T follicular helper cell (primary cell): ENCODE measurements around the gene PLPP7.

ENCODE experiments used
- DNase-seq: peaks from one replicate; pipeline ENCODE4 v3.0.0-alpha.2; 2020; ENCODE audit warnings: low read depth

The PLPP7 gene

GRCh38 chr9:131303381-131304321 lies 14.1 kb downstream of the PLPP7 start:
- DNase-seq: no peak

GRCh38 chr9:131304676-131305355 lies 15.3 kb downstream of the PLPP7 start:
- DNase-seq: no peak

DNA sequence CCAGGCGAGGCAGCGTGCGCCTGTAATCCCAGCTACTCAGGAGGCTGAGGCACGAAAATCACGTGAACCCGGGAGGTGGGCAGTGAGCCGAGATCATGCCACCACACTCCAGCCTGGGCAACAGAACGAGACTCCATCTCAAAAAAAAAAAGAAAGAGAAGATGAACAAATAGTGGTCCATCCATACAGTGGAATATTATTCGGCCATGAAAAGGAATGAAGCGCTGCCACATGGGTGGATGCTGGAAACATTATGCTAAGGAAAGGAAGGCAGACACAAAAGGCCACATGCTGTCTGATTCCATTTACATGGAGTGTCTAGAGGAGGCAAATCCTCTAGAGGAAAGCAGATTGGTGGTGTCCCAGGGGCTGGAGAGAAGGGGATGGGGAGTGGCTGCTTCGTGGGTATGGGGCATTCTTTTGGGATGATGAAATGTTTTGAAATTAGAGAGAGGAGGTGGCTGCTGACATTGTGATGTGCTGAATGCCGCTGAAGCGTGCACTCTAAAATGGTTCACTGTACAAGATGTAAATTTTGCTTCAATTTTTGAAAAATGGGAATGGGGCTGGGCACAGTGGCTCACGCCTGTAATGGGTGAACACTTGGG lies 17.0 kb downstream of the PLPP7 start:
- DNase-seq: no peak

DNA sequence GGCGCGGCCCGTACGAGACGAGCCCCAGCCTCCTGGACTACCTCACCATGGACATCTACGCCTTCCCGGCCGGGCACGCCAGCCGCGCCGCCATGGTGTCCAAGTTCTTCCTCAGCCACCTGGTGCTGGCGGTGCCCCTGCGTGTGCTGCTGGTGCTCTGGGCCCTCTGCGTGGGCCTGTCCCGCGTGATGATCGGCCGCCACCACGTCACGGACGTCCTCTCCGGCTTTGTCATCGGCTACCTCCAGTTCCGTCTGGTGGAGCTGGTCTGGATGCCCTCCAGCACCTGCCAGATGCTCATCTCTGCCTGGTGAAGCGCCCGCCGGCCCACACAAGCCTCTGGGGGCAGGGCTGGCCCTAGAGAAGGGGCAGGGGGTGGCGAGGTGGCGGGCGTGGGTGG lies 18.5 kb downstream of the PLPP7 start:
- DNase-seq: no peak

DNA sequence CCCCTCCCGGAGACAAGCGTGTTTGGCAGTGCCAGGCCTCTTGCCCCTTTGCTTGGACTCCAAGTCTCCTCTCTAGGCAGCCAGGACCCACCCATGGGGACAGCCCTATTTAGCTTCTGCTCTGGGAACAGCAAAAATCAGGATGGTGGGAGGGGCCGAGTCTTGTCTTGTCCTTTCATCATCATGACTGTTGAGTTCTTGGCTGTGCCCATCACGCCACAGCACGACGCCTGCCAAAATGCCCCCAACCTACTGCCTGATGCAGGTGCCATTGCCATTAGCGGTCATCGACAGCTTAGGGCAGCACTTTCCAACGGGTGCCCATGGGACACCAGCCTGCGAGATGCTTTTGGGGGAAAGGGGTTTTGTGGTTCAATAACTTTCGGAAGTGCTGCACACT lies 18.9 kb downstream of the PLPP7 start:
- no peak for DNase-seq

DNA sequence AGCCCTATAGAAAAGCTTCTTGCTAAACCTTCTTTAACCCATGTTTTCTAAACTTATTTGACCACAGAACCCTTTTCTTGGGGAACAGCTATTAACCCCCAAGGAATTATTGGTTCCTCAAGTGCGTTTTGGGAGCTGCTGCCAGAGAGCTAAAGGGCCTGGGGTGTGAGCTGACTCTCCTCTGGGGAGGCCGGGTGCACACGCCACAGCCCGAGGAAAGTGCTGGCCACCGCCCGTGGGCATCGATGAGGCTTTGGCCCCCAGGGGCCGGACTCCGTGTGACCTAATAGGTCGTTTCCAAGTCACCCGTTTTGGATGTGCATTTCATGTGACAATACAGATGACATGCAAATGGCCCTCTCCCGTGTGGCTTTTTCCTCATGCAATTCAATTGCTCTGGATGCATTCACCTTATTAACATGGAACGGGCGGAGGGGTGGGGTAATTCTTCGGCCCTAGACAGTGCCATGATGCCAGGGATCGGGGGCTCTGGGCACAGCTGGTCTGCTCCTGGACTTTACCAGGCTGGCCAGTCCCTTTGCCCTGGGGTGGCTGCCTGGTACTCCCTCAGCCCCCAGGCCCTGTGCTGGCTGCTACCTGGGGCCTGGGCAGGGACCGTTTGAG lies 19.5 kb downstream of the PLPP7 start:
- DNase-seq: no peak

GRCh38 chr9:131309530-131310276 lies 20.2 kb downstream of the PLPP7 start:
- DNase-seq: no peak

DNA sequence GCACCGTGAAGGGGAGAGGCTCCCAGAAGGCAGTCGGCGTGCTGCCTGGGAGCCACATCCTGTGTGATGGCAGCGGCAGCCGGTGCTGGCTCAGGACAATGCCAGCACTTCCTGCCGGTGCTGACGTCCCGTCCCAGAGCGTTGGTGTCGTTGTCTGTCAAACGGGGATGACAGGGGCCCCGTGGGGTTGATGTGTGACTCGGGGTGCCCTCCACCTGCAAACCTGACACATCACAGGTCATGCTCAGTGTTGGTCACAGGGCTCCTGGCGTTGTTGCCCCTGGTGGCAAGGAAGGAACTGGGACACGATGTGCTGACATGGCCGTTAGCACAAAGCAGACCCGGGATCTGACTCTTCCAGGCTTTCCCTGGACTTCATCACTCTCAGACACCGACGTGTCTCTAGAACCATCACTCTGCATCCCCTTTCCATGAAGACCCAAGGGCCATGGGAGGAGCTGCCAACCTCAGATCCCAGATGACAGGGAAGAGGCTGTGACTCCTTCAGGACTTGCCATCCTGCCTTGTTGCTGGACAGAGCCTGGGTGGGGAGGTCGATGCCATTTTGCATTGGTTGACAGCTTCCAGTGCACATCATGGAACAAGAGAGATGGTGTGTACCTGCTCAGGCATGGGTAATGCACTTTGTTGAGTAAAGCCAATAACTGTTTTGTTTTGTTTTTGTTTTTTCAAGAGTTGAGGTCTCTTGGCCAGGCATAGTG lies 21.5 kb downstream of the PLPP7 start:
- peak; percentile 60 for DNase-seq

DNA sequence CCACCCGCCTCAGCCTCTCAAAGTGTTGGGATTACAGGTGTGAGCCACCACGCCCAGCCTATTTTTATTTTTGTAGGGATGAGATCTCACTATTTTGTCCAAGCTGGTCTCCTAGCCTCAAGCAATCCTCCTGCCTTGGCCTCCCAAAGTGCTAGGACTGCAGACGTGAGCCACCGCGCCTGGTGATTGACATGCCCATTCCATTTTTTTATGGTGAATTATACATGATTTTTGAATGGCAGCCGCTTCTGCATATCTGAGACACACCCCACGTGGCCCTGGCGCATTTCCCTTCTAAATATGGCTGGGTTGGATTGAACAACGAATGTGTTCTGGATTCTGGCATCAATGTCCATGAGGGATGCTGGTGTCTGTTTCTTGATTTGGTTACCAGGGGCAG lies 22.7 kb downstream of the PLPP7 start:
- no peak for DNase-seq

- DNase-seq: no peak
Measured at GRCh38 chr9:131312822-131313770, 23.6 kb downstream of the PLPP7 start.

GRCh38 chr9:131318231-131319085 lies 28.9 kb downstream of the PLPP7 start:
- DNase-seq: no peak

DNA sequence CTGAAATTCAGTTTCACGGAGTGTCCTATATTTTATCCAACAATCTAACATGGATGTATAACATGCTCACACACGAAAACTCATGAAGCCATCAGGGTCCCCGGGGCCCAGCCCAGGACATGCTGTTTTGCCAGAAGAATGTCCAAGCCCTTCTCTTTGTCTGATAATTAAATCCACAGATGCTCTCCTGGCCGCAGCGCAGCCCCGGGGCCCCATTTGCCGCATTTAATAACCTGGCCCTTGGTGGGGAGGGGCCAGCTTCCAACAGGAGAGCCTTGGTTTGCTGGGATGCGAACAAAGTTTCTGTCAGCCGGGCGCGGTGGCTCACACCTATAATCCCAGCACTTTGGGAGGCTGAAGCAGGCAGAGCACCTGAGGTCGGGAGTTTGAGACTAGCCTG lies 30.0 kb downstream of the PLPP7 start:
- DNase-seq: no peak

DNA sequence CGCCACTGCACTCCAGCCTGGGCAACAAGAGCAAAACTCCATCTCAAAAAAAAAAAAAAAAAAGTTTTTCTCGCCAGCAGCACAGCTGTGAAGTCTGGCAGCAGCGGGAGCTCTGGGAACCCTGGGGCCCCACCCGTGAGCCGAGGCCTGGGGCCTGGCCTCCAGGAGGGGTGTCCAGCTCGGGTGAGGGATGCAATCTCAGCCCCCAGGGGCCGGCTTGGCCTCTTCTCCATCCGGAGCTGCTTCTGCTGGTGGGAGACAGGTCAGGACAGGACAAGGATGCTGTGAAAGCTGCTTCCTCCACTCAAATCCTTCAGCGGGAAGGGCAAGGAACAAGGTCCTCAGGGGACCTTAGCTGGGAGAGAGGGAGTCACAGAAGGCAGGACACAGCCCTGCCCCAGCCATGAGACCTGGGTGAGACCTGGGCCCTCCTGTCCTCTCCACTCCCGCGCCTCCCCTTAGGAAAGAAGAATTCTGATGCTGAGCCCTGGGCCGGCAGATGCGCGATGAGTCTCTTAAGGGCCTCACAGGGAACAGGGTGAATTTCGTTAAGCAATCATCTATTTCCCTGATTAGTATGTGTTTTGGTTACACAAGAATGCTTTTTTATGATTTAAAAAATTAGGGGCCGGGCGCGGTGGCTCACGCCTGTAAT lies 30.6 kb downstream of the PLPP7 start:
- no peak for DNase-seq

DNA sequence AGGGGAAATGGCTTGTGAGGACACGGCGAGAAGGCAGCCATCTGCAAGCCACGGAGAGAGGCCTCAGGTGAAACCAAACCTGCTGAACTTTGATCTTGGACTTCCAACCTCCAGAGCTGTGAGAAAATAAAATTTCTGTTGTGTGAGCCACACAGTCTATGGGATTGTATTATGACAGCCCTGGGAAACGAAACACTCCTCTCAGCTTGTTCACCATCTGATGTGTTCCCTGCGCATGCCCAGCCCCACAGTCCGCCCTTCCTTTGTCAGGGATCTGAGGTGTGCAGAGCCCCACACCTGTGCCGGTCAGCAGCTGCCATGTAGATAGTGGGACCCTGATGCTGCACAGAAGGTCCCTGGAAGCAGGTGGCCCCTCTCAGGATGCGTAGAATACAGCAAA lies 34.1 kb downstream of the PLPP7 start:
- DNase-seq: no peak

DNA sequence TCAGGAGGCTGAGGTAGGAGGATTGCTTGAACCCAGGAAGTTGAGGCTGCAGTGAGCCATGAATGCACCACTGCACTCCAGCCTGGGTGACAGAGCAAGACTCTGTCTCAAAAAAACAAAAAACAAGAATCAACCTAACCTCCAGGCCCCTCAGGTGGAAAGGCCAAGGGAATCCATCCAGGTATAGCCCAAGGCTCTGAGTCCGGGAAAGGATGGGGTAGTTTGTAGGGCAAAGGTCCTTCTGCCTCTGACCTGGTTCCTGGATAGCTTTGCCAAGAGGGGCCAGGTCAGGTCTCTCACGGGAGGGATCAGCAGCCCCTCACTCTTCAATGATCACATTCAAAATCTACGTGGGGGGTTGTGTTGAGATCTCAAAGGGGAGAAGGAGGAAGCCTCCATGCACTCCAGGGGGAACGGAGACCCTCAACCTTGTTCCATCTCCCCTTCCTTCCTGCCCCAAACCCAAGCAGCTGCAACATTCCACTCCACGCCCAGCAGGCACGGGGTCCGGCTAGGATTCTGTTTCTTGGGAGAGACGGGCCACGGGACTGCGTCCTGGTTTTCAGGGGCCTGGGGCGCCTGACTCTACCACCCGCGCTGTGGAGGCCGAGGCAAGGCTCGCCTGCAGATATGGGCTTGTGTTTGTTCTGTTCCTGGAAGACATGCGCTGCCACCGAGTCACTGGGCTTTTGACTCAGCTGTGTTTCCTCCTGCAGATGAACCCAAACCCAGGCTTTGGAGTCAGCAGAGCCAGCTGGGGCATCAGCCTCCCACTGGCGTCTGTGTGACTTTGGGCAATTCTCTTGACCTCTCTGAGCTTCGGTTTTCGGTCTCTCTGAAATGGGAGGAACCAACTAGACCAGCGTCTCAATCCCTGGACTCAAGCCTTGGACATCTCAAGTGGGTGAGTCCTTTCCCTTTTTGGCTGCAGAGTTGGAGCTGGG lies 35.5 kb downstream of the PLPP7 start:
- DNase-seq: no peak

GRCh38 chr9:131329241-131329641 lies 39.7 kb downstream of the PLPP7 start:
- DNase-seq: no peak
